ENCODE results near the gene TP73.
"Not testable (repeated sequence)": the region's sequence is repeated elsewhere in the genome, so short reads cannot be mapped to it uniquely, and the experiment has no call there.

The TP73 gene

DNA sequence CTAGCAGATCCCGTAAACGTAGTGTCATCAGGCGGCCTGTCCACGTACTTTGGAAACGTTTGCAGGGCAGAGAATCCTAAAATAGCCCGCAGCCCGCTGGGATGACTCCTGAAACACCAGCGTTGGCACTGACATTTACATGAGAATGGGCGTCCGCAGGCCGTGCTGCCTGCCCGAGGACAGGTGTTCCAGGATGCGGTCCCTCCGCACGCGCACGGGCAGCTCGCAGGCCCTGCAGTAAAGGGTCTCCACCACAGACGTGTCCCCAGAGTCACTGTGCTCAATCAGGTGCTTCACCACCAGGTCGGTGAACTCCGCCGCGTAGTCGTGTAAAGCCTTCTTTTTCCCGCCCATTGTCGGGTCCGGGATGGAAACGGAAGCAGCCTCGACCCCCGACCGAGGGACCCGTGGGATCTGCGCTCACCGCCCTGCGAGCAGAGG lies 94.1 kb downstream of the TP73 start:
- no peak for DNase-seq

DNA sequence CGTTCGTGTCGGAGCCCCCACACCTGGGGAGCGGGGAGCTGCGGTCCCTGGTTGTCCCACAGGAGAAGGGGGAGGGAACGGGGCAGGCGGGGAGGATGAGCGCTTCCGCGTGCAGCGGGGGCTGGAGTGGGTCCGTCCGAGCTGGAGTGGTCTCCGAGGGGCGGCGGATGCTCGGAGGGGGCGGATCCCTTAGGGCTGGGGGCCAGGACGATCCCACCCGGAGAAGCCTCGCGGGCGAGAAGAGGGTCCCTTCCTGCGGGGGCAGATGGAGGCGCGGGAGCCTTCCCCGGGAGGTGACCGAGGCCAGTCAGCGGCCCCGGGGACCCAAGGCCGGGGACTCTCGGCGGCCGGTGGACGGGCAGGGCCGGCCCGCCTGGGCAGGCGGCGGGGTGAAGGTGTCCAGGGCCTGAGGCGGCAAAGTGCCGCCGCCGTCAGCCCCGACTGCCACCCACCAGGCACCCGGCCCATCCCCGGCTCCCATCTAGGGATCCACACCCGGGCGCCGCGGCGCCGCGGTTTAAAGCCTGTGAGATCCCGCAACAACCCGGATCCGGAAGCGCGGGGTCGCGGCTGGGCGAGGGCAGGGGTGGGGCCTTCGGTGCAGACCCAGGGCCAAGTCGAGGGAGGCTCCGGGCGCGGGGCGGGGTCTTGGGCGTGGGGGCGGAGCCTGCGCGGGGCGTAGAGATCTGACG lies 94.7 kb downstream of the TP73 start:
- DNase-seq: peak; percentile 84 to 86

- DNase-seq: no peak
Observed at GRCh38 chr1:3747522-3747848, 95.2 kb downstream of the TP73 start.

GRCh38 chr1:3747903-3748302 lies 95.6 kb downstream of the TP73 start:
- no peak for DNase-seq

- DNase-seq: not testable (repeated sequence)
Observed at GRCh38 chr1:3748316-3748900, 96.1 kb downstream of the TP73 start.

DNA sequence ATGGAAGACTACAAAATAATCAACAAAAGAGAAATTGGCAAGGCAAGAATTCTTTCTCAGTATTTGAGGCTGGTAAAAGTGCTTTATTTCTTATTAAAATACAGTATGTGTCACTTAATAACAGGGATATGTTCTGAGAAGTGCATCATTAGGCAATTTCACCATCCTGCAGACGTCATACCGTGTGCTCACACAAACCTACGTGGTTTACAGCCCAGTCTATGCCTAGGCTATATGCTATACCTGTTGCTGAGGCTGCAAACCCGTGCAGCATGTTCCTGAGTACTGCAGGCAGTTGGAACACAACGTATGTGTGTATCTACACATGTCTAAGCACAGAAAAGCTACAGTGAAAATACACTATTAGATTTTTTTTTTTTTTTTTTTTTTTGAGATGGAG lies 97.2 kb downstream of the TP73 start:
- no peak for DNase-seq

DNA sequence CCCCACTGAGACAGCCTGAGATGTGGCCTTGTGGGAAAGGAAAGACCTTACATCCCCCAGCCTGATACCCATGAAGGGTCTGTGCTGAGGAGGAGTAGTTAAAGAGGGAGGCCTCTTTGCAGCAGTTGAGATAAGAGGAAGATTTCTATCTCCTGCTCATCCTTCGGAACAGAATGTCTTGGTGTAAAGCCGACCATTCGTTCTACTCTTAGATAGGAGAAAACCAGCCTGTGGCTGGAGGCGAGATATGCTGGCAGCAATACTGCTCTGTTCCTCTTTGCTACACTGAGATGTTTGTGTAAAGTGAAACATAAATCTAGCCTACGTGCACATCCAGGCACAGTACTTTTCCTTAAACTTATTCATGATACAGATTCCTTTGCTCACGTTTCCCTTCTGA lies 98.4 kb downstream of the TP73 start:
- no peak for DNase-seq

- DNase-seq: no peak
Observed at GRCh38 chr1:3752400-3752945, 100.2 kb downstream of the TP73 start, which contains the start of gene CCDC27. Gene CCDC27, plus strand, starts transcription at chr1:3752450. Its CDS starts 32 bp downstream, at chr1:3752482.

DNA sequence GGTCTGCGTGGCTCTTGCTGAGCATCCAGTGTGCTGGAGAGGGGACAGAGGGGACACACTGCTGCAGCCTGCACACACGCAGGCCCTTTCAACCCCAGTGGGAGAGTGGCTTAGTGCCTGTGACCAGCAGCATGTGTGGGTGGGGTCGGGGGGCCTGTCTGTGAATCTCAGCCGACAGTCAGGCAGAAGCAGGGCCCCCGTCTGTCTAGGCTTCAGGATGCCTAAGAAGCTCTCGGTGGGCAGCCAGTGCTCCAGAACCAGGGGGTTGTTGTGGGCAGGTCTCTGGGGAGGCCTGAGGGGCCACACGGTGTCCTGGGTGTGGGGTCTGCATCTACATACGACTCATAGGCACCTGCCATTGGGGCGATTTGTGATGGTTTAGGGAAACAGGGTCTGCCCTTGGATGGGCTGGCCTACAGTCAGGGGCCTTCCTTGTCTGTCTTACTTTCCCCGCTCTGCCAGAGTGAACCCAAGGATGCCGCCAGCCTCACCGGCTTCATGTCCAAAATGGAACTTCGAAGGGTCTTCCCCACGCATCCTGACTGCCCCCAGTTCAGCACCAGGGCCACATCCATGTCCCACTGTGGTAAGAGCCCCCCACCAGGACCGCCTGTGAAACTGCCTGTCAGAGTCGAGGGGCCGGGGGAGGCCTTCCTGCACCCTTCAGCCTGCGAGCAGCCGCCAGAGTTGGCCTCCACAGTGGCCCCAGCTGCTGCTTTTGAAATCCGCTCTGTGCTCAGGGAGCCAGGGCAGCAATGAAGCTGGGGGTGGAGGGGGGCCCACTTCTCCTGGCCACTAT lies 101.5 kb downstream of the TP73 start:
- DNase-seq: no peak

- no peak for DNase-seq
Observed at GRCh38 chr1:3756394-3756793, 104.1 kb downstream of the TP73 start.

DNA sequence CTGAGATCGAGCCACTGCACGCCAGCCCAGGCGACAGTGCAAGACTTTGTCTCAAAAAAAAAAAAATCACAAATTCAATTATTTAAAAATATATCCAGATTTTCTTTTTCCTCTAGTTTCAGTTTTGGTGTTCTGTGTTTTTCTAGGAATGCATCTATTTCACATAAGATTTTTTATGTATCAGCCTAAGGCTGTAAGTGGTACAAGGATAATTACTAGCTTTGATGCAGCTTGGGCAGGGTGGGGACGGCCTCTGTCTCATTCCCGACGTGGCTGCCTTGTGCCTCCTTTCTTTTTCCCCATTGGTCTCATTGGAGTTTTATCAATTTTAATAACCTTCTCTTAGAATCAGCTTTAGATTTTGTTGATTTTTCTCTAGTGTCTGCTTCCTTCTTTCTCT lies 106.8 kb downstream of the TP73 start:
- DNase-seq: no peak

DNA sequence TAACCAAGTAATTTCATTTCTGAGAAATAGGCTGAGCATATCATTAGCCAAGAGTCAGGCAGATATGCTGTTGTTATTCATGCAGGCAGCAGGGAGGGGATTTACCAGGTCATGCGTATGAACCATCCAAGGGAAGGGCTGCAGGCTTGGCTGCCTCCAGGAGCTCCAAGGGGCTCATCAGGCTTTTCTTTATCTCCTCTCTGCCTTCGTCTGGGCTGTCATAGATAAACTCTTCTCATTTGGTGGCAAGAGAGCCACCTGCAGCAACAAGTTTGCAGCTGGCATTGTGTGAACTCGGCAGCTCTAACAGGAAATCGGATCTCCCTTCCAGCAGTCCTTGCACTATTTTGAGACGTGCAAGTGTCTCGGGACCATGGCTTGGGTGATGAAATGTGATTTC lies 107.5 kb downstream of the TP73 start:
- DNase-seq: no peak

DNA sequence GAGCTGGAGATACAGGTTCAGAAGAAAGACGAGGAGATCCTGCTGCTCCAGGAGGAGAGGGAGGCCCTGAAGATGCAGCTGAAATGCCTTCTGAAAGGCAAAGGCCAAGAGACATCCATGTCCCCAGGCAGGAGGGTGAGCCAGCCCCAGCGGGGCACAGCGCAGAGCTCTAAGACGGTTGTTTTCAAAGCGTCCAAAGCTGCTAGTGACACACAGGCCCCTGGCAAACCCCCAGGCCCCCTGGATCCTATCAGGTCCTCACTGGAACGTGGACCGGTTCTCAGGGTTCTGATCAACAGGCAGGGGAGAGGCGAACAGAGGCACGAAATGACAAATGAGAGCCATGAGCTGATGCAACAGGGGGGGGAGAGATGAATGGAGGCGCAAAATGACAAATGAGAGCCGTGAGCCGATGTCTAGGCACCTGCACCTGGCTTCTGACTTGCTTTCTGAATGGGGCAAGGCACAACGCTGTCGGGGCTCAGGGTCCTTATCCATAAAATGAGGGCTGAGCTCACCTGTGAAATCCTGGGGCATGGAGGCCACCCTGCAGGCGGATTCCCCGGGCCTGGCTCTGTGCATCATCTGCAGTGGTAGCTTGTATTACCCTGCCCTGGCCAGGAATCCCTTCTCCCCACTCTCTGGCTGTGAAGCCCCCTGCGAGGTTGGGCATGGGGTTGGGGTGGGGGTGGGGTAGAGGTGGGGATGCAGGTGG lies 109.1 kb downstream of the TP73 start:
- no peak for DNase-seq

DNA sequence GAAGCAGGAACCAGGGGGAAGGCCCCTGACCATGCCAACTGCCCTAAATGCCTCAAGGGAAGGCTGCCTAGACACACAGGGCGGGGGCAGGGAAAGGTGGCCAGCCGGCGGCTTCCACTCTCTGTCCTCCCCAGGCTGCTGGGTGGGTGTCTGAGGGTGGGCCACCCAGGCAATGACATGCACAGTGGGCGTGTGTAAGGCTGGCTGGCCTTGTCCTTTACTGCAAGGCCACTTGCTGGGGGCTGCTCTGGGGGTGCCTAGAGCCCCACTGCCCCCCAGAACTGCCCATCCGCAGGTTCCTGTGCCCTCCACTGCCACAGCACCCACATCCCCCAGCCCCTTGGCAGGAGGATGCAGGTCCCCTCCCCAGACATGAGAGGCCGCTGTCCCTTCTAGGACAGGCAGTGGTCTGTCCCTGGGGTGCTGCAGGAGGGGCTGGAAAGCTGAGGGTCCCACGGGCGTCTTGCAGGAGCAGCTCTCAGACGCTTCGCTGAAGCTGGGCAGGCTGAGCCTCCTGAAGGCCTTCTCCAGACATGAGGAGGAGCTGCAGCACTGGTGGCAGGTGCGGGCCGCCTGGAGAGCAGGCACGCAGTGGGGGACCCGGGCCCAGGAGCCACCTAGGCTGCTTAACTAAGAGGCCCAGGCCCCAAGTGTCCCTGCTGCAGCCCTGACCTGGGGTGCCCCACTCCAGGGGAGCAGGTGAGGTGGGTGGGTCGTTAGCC lies 110.0 kb downstream of the TP73 start:
- no peak for DNase-seq

DNA sequence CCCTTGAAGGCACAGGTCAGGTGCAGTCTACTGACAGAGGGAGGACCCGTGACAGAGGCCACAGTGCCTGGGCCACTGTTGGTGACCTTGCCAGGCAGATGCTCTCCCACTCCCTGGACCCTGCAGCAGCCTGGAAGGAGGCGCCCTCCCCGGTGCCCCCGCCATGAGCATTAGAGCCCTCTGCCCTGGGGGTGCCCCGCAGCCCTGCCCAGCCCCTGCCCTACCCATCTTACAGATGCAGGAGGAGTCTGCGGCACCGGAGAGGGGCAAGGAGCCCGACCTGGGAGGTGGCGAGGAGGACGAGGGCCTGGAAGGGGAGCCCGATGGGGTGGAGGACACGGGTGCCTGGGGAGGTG lies 110.5 kb downstream of the TP73 start:
- no peak for DNase-seq

DNA sequence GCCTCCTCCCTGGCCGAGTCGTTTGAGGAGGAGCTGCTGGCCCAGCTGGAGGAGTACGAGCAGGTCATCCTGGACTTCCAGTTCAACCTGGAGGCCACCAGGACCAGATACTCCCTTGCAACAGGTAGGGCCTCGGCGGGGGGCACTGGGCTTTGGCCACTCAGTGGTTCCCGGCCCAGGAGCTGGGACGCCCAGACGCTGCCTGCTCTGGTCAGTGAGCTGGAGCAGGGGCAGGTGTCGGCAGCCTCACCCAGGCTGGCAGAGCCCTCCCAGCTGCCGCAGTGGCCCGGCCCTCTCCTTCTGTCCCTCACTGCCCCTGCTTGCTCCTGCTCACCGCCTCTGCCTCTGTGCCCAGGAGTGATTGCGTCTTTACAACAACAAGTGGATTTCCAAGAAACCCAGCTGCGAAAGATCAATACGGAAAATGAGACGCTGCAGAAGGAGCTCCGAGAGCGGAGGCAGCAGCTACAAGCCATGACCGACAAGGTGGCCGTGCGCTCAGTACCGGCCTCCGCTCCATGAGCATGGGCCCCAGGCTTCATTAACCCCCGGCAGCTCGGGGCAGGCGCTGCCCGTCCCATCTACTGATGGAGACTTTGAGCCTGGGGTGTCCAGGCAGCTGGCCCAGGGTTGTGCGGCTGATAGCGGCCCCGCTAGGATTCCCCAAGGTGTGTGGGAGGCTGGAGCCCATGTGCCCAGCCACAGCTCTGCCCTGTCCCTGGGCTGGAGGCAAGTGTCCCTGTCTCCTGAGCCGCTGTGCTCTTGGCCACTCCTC lies 111.2 kb downstream of the TP73 start:
- DNase-seq: no peak

DNA sequence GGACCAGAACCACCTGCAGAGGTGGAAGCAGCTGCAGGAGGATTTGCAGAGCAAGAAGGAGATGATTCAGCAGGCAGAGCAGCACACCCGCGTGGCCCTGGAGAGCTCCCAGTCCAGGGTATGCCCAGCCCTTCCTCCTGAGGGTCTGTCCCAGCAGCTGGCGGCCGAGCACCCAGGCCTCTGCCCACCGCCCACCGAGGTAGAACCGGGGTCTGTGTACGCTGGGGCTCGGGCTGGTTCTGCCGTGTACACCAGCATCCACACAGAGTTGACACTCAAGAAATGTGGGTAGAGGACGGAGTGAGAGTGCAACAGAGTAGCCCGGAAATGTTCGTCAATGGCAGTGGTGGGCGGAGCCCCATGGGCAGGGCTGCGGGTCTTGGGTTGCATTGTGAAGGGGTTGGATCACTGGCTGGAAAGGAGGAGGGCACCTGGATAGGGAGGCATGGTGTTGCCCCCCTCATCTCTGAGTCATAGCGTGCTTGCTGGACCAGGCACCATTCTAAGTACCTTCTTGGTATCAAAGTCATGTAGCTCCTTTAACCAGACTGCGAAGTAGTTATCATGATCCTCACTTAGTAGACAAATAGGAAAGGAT lies 115.1 kb downstream of the TP73 start:
- DNase-seq: no peak

DNA sequence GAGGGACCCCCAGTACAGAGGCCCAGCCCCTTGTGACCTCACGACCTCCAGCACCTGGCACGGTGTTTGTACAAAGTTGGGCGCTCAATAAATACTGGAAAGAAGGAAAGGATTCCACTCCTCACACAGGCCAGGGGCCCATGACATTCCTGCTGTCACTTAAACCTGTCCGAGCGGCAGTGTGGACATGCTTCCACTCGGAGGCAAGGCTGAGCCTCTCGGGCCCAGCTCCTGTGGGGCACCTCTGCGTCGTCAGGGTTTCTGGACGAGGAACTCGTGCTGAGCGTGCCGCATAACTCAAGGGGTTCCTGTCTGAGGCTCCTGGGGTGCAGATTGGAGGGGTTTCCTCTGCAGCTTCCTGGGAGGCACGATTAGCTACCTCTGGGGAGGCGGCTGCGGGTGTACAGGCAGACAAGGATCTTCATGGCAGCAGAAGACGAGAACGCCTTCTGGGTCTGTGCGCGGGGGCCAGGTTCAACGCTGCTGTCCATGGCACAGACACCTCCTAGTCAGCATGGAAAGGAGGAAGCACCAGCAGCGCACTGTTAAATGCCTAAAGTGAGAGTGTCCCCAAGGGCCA lies 116.6 kb downstream of the TP73 start:
- no peak for DNase-seq

DNA sequence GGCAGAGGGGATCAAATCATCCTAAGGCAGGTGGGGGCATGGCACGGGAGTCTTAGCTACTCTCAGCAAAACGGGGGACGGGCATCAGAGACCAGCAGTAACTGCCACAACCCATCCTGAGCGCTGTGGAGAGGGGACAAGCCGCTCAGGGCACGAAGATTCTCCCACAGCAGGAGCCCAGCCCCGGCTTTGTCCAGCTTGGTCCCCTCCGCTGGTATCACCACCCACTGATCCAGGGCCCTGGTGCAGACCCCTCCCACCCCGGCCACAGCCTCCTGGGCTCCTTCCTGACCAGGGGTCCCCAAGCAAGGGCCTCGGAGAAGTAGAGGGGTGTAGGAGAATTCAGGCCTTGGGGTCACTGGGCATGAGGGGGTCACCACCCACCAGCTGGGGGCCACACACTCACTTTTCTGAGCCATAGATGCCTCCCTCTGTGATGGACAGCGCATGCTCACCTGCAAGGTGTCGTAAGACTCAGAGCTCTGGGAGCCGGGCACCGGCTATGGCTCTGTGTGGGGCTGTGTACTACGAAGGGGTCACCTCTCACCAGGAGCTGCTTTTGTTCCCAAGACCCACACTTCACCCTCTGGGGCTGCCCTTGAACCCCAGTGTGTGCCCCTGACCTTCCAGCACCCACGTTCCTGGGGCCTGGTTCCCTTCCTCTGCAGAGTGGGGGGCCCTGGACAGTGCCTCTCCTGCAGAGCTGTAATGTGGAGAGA lies 117.9 kb downstream of the TP73 start:
- no peak for DNase-seq

All from activated CD4-positive, alpha-beta T cell treated with anti-CD3 and anti-CD28 coated beads, Interleukin-2, amount 50 U/mL, for 4 hours (primary cell).